HFFc6 (cell line): ENCODE results near the gene ZBTB17. TPM values are rescaled to one million over a fixed set of nuclear protein-coding genes. Genes with fewer than 3 reads are reported as not detected.
"Not testable (repeated sequence)": the region's sequence is repeated elsewhere in the genome, so short reads cannot be mapped to it uniquely, and the experiment has no call there.

Experiments
- DNase-seq: peaks from one replicate; pipeline ENCODE4 v3.0.0-alpha.2; 2018
- H3K27ac Mint-ChIP-seq: 2 replicates; pipeline ENCODE4 v1.8.0; 2020; ENCODE audit warnings: mild to moderate bottlenecking, mixed read lengths
- H3K27me3 Mint-ChIP-seq: 2 replicates; pipeline ENCODE4 v1.8.0; 2021; ENCODE audit warnings: mild to moderate bottlenecking, moderate library complexity, mixed read lengths; ENCODE audit not compliant: insufficient read depth
- H3K36me3 Mint-ChIP-seq: 2 replicates; pipeline ENCODE4 v1.8.0; 2021; ENCODE audit warnings: low read depth, mixed read lengths
- H3K4me1 Mint-ChIP-seq: 2 replicates; pipeline ENCODE4 v1.8.0; 2020; ENCODE audit warnings: low read depth, mixed read lengths
- H3K4me3 Mint-ChIP-seq: 2 replicates; pipeline ENCODE4 v1.8.0; 2020; ENCODE audit warnings: mild to moderate bottlenecking, moderate library complexity, mixed read lengths
- H3K9me3 Mint-ChIP-seq: 2 replicates; pipeline ENCODE4 v1.8.0; 2020; ENCODE audit warnings: mild to moderate bottlenecking, mixed read lengths
- total RNA-seq, 6 experiments: library from RNA; stranded (reverse); fragmentation: NEBNext Ultra II Directional; extraction: Animal tissue kit (Norgen Biotek cat#: 25700); gene quantifications; 2 replicates in 1 of 6; 3 replicates in 5 of 6; pipeline ENCODE4 v1.2.3, GENCODE V29; 2021
- TF ChIP-seq, protein P1 (sequence below): fragments of 200-600 bp; sonication (generic); IDR thresholded peaks from 2 replicates; pipeline ENCODE4 v1.5.0; 2021; ENCODE audit warnings: antibody characterized with exemption, mild to moderate bottlenecking

ZBTB17 gene
- total RNA-seq, 6 experiments from 2014 or later: 22.5 to 25.4 (median 24.1) TPM

DNA sequence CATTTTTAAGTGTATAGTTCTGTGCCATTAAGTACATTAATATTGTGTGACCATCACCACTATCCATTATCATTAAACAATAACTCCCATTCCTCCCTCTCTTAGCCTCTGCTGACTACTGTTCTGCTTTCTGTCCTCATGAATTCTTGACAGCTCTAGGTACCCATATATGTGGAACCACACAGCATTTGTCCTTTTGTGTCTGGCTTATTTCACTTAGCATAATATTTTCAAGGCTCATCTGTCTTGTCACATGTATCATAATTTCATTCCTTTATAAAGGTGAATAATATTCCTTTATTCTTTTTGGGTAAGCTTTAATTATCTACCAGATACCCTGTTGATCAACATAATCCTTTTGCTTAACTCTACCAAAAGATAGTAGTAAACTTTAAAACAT lies 80.7 kb downstream of the ZBTB17 start:
- Mint-ChIP-seq H3K27me3 (no peaks in the 10 kb centered on the region), H3K9me3 (no peaks in the 10 kb centered on the region), H3K27ac (peak overlapping the region; percentile 17; the same call in 1 of the 2 replicates), H3K4me1 (peaks cover 46% of the 10 kb centered on the region), H3K4me3 (no peak overlapping the region), H3K36me3 (peaks cover 27% of the 10 kb centered on the region)
- DNase-seq: no peak
- TF ChIP-seq, protein P1, sequence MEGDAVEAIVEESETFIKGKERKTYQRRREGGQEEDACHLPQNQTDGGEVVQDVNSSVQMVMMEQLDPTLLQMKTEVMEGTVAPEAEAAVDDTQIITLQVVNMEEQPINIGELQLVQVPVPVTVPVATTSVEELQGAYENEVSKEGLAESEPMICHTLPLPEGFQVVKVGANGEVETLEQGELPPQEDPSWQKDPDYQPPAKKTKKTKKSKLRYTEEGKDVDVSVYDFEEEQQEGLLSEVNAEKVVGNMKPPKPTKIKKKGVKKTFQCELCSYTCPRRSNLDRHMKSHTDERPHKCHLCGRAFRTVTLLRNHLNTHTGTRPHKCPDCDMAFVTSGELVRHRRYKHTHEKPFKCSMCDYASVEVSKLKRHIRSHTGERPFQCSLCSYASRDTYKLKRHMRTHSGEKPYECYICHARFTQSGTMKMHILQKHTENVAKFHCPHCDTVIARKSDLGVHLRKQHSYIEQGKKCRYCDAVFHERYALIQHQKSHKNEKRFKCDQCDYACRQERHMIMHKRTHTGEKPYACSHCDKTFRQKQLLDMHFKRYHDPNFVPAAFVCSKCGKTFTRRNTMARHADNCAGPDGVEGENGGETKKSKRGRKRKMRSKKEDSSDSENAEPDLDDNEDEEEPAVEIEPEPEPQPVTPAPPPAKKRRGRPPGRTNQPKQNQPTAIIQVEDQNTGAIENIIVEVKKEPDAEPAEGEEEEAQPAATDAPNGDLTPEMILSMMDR: no peak

DNA sequence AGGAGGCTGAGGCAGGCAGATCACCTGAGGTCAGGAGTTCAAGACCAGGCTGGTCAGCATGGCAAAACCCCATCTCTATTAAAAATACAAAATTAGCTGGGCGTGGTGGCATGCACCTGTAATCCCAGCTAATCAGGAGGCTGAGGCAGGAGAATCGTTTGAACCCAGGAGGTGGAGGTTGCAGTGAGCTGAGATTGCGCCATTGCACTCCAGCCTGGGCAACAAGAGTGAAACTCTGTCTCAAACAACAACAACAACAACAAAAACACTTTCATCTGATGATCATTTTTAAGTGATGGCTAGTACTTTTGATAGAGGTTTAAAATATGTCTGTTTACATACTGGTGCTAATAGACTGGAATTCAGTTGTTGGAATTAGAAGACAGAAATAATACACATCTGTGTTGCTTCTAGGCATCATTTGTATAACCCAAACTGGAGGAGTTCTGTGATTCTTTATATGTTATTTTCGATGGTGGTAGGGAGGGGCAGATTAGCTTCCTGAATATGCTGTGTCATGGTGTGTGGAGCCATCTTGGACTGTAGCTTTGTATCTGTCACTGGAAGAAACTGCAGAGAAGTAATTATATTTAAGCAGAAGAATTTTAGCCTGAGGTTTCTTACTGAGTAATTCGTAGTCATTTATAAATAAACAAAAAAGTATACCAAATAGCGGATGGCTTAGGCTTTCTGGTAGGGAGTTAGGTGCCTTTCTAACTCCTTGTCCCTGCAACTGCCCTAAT lies 82.9 kb downstream of the ZBTB17 start:
- not testable (repeated sequence) for H3K9me3 Mint-ChIP-seq, H3K27me3 Mint-ChIP-seq
- Mint-ChIP-seq H3K4me1 (peaks cover 38% of the 10 kb centered on the region), H3K36me3 (peaks cover 22% of the 10 kb centered on the region), H3K4me3 (peak overlapping the region; percentile 33), H3K27ac (peak overlapping the region; percentile 97)
- DNase-seq: peak; percentile 84

Other genes with a start within 250 kb of the ZBTB17 start
- under 1 TPM; 0.26 to 0.68 (median 0.43) TPM for gene SLC25A34, start 239.8 kb downstream of the ZBTB17 start, total RNA-seq
- gene TMEM82, start 233.6 kb downstream of the ZBTB17 start, total RNA-seq: not detected
- 100 to 1,000 TPM in 4 of 6 experiments, 10 to 100 TPM in 2; 98.4 to 127 (median 110) TPM for gene FBLIM1, start 217.3 kb downstream of the ZBTB17 start, total RNA-seq
- gene UQCRHL, start 168.5 kb downstream of the ZBTB17 start, total RNA-seq: 1 to 10 TPM in 5 of 6 experiments, under 1 TPM in 1; 0.75 to 1.8 (median 1.5) TPM
- gene SPEN, start 128.4 kb downstream of the ZBTB17 start, total RNA-seq: 10 to 100 TPM; 25.7 to 30.2 (median 27.6) TPM
- gene SRARP, start 28.1 kb upstream of the ZBTB17 start, total RNA-seq: not detected
- gene HSPB7, start 41.9 kb upstream of the ZBTB17 start, total RNA-seq: 10 to 100 TPM; 15.5 to 40.6 (median 33.0) TPM
- gene CLCNKA, start 45.9 kb upstream of the ZBTB17 start, total RNA-seq: not detected
- gene CLCNKB, start 67.7 kb upstream of the ZBTB17 start, total RNA-seq: under 1 TPM in 2 of 6 experiments, not detected in 4; 0.10 to 0.14 TPM
- 1 to 10 TPM in 1 of 6 experiments, under 1 TPM in 5; 0.26 to 1.3 (median 0.74) TPM for gene FAM131C, start 97.5 kb upstream of the ZBTB17 start, total RNA-seq
- gene EPHA2, start 180.0 kb upstream of the ZBTB17 start, total RNA-seq: 100 to 1,000 TPM in 1 of 6 experiments, 10 to 100 TPM in 5; 77.3 to 106 (median 81.2) TPM
- gene ARHGEF19, start 236.6 kb upstream of the ZBTB17 start, total RNA-seq: 1 to 10 TPM; 5.5 to 9.0 (median 7.2) TPM